Middle frontal gyrus (tissue), 1 donor: ENCODE measurements around the gene RSRC2.
"Not testable (repeated sequence)": the region's sequence is repeated elsewhere in the genome, so short reads cannot be mapped to it uniquely, and the experiment has no call there.

Source experiments
- DNase-seq: peaks from one replicate; pipeline ENCODE4 v3.0.0-alpha.2; 2015; ENCODE audit warnings: low spot score; ENCODE audit errors: extremely low spot score

The RSRC2 gene

GRCh38 chr12:122487807-122488206 is 38.9 kb downstream of the RSRC2 start:
- DNase-seq: not testable (repeated sequence)

DNA sequence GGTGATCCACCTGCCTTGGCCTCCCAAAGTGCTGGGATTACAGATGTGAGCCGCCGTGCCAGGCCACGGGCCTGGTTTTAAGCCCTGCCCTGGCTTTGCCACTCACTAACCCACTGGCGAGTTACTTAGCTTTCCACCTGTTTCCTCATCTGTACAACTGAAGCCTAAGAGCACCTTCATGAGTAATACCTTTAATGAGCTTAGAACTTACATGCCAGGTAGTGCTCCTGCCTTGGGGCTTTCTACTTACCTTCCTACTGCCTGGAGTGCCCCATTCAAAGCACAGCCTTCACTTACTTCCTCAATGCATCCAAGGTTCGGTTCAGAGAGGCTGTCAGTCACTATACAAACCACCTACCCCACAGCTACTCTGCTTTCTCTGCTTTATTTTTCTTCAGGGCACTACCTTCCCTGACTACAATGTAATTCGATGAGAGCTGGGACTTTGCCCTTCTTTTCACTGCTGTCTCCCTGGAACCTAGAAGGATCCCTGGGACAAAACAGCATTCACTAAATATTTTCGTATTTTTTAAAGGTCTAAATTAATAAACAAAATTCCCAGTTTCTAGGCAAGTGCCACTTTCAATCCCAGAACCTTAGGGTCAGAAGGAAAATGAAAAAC is 39.8 kb downstream of the RSRC2 start:
- no peak for DNase-seq

DNA sequence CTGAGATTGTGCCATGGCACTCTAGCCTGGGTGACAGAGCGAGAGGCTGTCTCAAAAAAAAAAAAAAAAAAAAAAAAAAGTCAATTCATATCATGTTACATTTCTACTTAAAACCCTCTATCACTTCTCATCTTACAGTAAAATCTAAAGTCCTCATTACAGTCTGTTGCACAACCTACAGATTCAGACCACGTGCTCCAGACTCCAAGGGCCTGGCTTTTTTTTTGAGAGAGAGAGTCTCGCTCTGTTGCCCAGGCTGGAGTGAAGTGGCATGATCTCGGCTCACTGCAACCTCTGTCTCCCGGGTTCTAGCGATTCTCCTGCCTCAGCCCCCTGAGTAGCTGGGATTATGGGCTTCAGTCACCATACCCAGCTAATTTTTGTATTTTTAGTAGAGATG is 40.4 kb downstream of the RSRC2 start:
- not testable (repeated sequence) for DNase-seq

- DNase-seq: not testable (repeated sequence)
Observed at GRCh38 chr12:122484385-122484784, 42.4 kb downstream of the RSRC2 start.

GRCh38 chr12:122483969-122484368 is 42.8 kb downstream of the RSRC2 start:
- no peak for DNase-seq

DNA sequence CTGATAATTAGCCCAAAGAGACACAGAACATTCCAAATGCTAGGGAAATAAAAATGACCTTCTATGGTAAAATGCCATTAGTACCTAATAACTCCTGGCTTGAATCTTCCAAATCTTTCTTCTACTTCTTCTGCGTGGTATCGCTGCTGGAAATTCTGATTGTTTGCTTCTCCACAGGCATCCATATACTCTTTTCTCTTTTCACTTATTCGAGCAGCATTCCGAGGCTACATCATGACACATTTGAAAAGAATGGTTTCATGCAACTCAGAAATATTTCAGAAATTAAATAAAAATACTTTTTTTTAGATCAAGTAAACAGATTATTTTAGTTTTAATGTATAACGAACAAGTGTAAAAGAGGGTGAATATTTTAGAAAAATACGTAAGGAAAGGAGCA is 44.9 kb downstream of the RSRC2 start:
- no peak for DNase-seq

GRCh38 chr12:122480753-122481152 is 46.0 kb downstream of the RSRC2 start:
- no peak for DNase-seq

- no peak for DNase-seq
Observed at GRCh38 chr12:122474324-122474716, 52.4 kb downstream of the RSRC2 start.

- no peak for DNase-seq
Observed at GRCh38 chr12:122473543-122474323, 53.0 kb downstream of the RSRC2 start.

DNA sequence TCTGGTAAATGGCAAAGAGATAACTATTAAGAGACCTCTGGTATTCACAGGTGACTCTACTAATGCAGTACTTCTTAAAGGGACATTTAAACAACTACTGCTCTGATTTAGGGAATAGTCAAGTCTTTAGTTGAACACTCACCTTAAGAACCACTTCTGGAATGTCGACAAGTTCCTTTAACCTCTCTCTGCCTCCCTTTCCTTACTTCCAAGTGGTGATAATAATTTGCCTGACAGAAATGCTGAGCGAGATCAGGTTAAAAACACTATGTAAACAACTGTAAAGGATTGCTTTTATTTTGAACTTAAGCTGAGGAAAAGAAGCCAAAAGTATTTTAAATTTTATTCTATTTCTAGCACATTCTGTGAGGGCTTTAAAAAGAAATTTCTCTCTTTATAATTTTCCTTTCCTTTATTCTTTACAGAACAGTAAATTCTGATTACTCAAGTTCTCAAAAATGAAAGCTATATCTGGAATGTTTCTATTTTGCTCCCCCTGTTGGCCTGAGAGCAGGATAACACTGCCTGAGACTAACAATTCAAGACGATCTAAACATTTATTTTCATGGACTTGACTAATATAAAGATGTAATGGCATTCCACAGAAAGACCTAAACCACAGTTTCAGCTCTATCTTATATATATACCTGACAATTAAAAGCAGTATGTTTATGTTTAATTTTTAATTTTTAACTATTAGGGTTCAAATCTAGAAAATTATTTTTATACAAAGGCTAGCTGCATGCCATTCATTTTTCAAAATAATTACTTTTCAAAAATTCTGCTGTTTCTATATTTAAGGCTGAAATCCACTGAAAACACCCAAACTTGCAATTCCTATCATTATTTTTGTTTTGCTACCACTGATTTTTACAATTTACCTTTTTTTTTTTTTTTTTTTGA is 55.2 kb downstream of the RSRC2 start:
- DNase-seq: peak; percentile 51

DNA sequence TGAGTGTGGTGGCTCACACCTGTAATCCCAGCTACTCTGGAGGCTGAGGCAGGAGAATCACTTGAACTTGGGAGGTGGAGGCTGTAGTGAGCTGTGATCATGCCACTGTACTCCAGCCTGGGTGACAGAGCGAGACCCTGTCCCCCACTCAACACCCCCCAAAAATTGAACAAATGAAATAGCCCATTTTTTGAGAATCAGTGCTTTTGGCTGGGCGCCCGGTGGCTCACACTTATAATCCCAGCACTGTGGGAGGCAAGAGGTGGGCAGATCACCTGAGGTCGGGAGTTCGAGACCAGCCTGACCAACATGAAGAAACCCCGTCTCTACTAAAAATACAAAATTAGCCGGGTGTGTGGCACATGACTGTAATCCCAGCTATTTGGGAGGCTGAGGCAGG is 56.2 kb downstream of the RSRC2 start:
- not testable (repeated sequence) for DNase-seq

GRCh38 chr12:122469856-122470255 is 56.9 kb downstream of the RSRC2 start:
- DNase-seq: not testable (repeated sequence)

DNA sequence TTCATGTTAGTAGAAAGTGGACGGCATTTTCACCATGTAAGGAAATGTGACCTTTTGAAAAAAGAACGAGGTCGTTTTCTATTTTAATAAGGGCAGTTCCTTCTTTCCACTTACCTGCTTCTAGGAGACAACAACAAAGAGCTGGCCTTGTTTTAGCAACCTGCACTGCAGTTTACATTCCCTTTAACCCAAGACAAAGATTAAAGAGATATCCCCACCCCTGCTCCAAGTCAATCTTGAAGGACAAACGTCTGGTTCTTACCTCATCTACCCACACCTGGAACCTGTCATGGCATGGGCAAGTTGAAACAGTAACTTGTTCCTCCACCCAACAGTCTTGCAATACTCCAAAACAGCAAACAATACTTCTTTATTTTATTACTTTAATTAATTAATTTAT is 58.8 kb downstream of the RSRC2 start:
- no peak for DNase-seq

GRCh38 chr12:122464317-122465042 is 62.3 kb downstream of the RSRC2 start:
- DNase-seq: not testable (repeated sequence)

DNA sequence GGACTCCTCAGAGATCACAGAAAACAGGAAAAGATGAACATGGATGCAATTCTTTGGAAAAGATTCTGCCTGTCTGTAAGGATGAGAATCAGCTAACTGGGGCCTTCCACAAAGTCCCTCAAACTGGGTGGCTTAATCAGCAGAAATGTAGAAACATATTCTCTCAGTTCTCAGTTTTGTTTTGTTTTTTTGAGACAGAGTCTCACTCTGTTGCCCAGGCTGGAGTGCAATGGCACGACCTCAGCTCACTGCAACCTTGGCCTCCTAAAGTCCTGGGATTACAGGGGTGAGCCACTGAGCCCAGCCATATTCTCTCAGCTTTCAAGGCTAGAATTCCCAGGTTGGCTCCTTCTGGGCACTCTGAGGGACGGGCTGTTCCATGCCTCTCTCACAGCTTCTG is 66.1 kb downstream of the RSRC2 start:
- DNase-seq: no peak

DNA sequence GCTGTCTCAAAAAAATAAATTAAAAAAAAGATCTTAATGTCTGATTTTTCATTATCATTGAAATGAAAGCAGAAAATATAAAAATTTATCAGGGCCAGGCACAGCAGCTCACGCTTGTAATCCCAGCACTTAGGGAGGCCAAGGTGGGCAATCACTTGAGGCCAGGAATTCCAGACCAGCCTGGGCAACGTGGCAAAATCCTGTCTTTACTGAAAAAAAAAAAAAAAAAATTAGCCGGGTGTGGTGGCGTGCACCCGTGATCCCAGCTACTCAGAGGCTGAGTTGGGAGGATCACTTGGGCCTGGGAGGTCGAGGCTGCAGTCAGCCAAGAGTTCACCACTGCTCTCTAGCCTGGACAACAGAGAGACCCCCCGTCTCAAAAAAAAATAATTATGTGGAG is 66.7 kb downstream of the RSRC2 start:
- no peak for DNase-seq

DNA sequence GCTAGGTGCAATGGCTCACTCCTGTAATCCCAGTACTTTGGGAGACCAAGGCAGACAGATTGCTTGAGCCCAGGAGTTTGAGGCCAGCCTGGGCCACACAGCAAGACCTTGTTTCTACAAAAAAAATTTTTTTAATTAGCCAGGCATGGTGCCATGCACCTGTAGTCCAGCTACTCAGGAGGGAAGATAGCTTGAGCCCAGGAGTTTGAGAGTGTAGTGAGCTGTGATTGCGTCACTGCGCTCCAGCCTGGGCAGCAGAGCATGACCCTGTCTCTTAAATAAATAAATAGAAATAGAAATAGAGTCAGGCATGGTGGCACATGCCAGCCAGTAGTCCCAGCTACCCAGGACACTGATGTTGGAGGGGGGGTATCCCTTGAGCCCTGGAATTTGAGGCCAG is 67.5 kb downstream of the RSRC2 start:
- DNase-seq: no peak

GRCh38 chr12:122458105-122459035 is 68.4 kb downstream of the RSRC2 start:
- no peak for DNase-seq

- DNase-seq: no peak
Observed at GRCh38 chr12:122457627-122458026, 69.1 kb downstream of the RSRC2 start.

DNA sequence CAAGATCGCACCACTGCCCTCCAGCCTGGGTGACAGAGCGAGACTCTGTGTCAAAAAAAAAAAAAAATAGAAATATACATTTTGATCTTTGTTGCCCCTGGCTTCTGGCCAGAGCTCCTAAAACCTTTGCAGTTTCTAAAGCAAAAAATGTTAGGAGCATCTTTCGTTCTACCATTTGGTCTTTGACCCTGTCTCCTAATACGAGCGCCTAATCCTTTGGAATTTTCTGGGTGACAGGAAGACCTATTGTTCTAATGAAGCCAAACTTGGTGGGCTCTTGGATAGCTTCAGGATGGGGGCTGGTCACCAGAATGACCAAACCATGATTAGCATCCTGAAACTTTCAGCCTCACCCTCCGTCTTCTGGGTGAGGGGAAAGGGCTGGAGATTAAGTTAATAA is 72.0 kb downstream of the RSRC2 start:
- DNase-seq: no peak
